ENCODE measurements around the gene OR52I2.

Gene OR52I2

GRCh38 chr11:4569075-4569474, 12.5 kb upstream of the OR52I2 start:
- H3K27me3 ChIP-seq (replicated peaks): no peaks in the 10 kb centered on the region
- no peak overlapping the region for H3K27ac ChIP-seq
- H3K4me3 ChIP-seq (ENCODE audit: low read depth, low read length): no peak overlapping the region
- no peaks in the 10 kb centered on the region for H3K36me3 ChIP-seq (replicated peaks)
- no peak for DNase-seq
- in situ Hi-C loops (cut with HindIII; ENCODE audit: low pct_ligation_motif_present, low sequenced_read_pairs): no loop called here
- TF ChIP-seq CTCF (IDR thresholded peaks at IDR 0.05; ENCODE audit: low read depth, low read length, missing control alignments): no peak

GRCh38 chr11:4576880-4577279, 4.7 kb upstream of the OR52I2 start:
- no peak overlapping the region for H3K27ac ChIP-seq
- H3K4me3 ChIP-seq (ENCODE audit: low read depth, low read length): no peak overlapping the region
- no peaks in the 10 kb centered on the region for H3K36me3 ChIP-seq (replicated peaks)
- no peak for TF ChIP-seq CTCF (IDR thresholded peaks at IDR 0.05; ENCODE audit: low read depth, low read length, missing control alignments)
- in situ Hi-C loops (cut with HindIII; ENCODE audit: low pct_ligation_motif_present, low sequenced_read_pairs): no loop called here
- H3K27me3 ChIP-seq (replicated peaks): no peaks in the 10 kb centered on the region
- DNase-seq: no peak

DNA sequence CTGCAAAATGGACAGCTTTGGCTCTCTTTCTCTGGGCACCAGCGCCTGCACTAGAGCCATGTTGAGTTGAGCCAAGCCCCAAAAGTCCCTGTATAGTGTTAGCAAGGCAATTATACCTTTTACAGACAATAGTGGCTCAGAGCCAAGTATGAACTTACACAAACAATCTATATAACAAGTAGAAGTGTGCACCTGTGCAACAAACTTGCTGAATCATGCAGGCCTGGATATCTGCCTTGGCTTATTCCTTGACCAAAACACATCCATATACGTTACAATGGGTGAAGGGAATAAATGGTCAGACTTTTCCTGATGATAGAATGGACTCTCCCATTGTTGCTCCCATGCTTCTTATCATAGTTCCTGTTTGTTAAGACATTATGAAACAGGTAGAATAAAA, 3.8 kb upstream of the OR52I2 start:
- H3K4me3 ChIP-seq (ENCODE audit: low read depth, low read length): no peak overlapping the region
- TF ChIP-seq CTCF (IDR thresholded peaks at IDR 0.05; ENCODE audit: low read depth, low read length, missing control alignments): no peak
- no peaks in the 10 kb centered on the region for H3K27me3 ChIP-seq (replicated peaks)
- H3K27ac ChIP-seq: no peak overlapping the region
- in situ Hi-C loops (cut with HindIII; ENCODE audit: low pct_ligation_motif_present, low sequenced_read_pairs): no loop called here
- H3K36me3 ChIP-seq (replicated peaks): no peaks in the 10 kb centered on the region
- DNase-seq: no peak

DNA sequence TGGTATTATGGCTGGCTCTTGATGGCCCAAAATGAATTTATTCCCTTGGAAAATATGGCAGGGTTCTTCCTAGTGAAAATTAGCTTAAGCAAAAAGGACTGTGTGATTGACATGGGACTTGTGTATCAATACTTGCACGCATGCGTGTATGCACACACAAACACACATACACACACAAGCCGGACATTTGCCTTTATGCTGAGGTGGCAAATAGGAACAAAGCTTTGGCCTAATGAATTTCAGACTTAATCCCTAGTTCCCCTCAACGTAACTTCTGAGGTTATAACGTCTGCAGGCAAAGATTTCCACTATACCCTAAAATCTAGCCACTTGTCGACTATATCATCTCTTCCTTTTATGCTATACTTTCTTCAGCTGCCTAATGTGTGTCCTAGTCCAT, 2.9 kb upstream of the OR52I2 start:
- DNase-seq: no peak
- Histone ChIP-seq H3K36me3 (replicated peaks) (no peaks in the 10 kb centered on the region), H3K27ac (no peak overlapping the region), H3K27me3 (replicated peaks) (no peaks in the 10 kb centered on the region), H3K4me3 (ENCODE audit: low read depth, low read length) (no peak overlapping the region)
- in situ Hi-C loops (cut with HindIII; ENCODE audit: low pct_ligation_motif_present, low sequenced_read_pairs): no loop called here
- no peak for TF ChIP-seq CTCF (IDR thresholded peaks at IDR 0.05; ENCODE audit: low read depth, low read length, missing control alignments)

DNA sequence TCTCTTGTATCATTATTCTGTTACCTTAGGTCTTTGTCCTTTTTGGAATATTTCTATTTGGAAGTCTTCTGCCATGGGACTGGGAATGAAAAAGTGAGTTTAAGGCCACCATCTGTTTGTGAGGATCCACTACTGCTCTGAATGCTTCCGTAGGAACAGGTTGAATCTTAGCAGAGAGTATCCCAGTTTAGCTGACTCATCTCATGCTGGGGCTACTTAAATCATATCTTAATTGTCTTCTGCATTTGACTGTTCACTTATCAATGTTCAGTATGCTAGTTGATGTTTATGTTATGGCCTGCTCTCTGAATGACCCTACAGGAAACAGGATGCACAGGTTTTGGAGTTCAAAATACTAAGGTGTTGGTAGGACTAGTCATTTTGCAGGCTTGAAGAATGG, 1.4 kb upstream of the OR52I2 start:
- in situ Hi-C loops (cut with HindIII; ENCODE audit: low pct_ligation_motif_present, low sequenced_read_pairs): no loop called here
- no peaks in the 10 kb centered on the region for H3K27me3 ChIP-seq (replicated peaks)
- DNase-seq: no peak

More for the DNA sequence above, 1.4 kb upstream of the OR52I2 start:
- Histone ChIP-seq H3K4me3 (ENCODE audit: low read depth, low read length) (no peak overlapping the region), H3K27ac (no peak overlapping the region), H3K36me3 (replicated peaks) (no peaks in the 10 kb centered on the region)
- no peak for TF ChIP-seq CTCF (IDR thresholded peaks at IDR 0.05; ENCODE audit: low read depth, low read length, missing control alignments)

Measured in brain microvascular endothelial cell (primary cell).